GM21515 (cell line): ENCODE data around the gene WDR72.
"Not testable (repeated sequence)": the region's sequence is repeated elsewhere in the genome, so short reads cannot be mapped to it uniquely, and the experiment has no call there.

Experiments used
- ATAC-seq: cut with Tn5 transposase; IDR thresholded peaks from one replicate; pipeline ENCODE4 v1.9.1; 2021; ENCODE audit not compliant: unreplicated experiment

WDR72 gene

DNA sequence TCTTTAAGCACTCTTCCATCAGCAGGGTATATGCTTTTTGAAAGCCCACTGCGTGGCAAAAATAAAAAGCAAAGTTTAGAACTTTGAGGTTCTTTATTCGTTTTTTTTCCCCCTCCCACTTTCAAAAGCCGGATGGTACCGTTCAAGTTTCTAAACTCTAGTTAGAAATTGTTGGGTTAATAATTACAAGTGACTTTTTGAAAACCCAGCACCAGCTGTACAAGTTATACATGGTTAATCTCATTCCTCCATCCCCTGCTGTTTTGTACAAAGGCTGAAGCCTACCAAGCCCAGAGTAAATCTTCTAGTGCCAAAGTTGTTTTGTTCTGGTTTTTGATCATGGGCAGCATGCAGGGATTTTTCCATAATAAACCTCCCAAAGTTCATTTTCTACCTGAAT is 48.6 kb downstream of the WDR72 start:
- no peak for ATAC-seq

DNA sequence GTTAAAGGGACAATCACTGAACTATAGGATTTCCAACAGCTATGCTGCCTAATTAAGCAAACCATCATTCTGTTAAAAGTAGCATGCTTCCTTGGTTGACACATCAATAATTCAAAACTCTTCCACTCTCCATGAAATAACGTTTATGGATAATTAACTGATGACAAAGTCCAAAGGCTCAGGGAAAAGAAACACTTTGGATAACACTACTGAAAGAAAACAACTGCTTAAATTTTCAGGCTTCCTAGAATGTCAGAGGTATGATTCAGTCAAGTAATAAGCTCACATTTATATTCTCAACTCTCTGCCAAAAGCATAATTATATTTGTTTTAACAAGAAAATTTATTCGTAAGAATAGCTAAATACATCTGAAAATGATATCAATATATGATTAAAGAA is 49.6 kb downstream of the WDR72 start:
- no peak for ATAC-seq

- ATAC-seq, result no peak
These were observed 64.1 kb downstream of the WDR72 start for GRCh38 chr15:53695365-53695764.

GRCh38 chr15:53694476-53694874 is 65.0 kb downstream of the WDR72 start:
- no peak for ATAC-seq

GRCh38 chr15:53693729-53694475 is 65.6 kb downstream of the WDR72 start:
- no peak for ATAC-seq

DNA sequence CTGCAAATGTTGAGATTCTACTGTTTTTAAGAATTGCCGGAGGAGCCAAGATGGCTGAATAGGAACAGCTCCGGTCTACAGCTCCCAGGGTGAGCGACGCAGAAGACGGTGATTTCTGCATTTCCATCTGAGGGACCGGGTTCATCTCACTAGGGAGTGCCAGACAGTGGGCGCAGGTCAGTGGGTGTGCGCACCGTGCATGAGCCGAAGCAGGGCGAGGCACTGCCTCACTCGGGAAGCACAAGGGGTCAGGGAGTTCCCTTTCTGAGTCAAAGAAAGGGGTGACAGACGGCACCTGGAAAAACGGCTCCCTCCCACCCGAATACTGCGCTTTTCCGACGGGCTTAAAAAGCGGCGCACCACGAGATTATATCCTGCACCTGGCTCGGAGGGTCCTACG is 75.3 kb downstream of the WDR72 start:
- not testable (repeated sequence) for ATAC-seq

DNA sequence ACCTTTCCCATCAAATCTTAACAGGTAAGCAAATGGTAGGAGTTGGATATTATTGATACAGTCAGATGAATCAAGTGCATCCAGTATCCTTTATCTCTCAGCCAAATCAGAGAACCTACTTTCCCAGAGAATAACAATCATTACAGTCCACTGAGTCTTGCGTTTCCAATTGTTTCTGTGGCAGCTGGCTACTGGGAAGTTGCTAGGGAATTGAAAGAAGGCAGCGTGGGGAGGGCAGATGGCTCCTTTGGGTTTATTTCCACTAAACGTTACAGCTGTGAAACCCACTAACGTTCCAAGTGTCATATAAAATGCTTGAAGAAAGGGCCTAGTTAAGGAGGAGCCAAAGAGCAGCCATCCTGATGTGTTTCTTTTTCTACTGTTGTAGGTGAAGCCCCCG is 78.4 kb downstream of the WDR72 start:
- ATAC-seq, result no peak

GRCh38 chr15:53675832-53676231 is 83.6 kb downstream of the WDR72 start:
- ATAC-seq, result no peak

GRCh38 chr15:53671545-53671944 is 87.9 kb downstream of the WDR72 start:
- no peak for ATAC-seq

GRCh38 chr15:53670701-53671100 is 88.8 kb downstream of the WDR72 start:
- no peak for ATAC-seq

- ATAC-seq, result no peak
These were observed 93.5 kb downstream of the WDR72 start for GRCh38 chr15:53665930-53666329.

DNA sequence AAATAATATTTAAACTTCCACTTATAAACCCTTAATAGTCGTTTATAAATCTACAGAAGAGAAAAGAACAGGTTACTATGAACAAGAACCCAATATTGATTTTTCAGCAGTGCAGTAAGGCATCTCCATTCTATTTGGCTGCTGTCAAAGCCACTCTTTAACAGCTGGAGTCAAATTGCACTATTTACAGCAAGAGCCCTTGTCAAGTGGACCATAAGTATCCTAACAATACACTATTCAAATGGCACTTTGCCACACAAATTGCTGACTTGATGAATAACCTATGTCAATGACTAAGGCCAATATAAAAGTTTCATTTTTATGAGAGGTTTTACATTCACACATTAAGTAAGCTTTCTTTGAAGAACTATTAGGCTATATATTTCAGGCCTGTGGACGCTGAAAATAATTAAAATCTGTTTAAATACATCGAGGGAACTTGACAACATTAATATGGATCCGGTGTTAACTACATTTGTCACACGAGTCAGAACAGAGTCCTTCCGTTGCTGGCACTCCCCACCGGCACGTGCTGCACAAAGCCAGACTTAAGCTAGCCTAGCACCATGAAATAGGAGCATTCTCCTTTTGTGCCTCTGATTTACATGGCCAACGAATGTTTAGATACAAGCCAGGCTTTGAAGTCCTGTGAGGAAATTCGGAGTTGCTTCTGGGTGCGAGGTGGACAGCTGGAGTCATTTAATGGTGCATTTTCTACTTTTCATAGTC is 100.5 kb downstream of the WDR72 start:
- ATAC-seq, result no peak

- ATAC-seq, result no peak
These were observed 101.2 kb downstream of the WDR72 start for GRCh38 chr15:53658255-53658654.

DNA sequence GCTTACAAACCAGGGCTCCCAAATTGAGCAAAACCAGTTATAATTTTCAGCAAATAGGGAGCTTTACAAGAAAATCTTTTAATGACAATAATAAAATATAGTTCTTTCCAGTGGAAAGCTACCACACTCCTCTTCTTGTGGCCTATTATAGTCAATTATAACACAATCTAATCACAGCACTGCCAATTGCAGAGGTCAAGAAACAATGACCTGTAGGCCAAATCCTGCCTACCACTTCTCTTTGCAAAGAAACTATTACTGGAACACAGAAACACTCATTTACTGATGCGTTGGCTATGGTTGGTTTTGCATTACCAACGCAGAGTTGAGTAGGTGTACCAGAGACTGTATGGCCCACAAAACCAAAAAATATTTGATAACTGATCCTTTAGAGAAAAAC is 110.5 kb downstream of the WDR72 start:
- ATAC-seq, result no peak

- no peak for ATAC-seq
These were observed 114.8 kb downstream of the WDR72 start for GRCh38 chr15:53644660-53645059.

GRCh38 chr15:53634517-53635106 is 124.9 kb downstream of the WDR72 start:
- no peak for ATAC-seq

DNA sequence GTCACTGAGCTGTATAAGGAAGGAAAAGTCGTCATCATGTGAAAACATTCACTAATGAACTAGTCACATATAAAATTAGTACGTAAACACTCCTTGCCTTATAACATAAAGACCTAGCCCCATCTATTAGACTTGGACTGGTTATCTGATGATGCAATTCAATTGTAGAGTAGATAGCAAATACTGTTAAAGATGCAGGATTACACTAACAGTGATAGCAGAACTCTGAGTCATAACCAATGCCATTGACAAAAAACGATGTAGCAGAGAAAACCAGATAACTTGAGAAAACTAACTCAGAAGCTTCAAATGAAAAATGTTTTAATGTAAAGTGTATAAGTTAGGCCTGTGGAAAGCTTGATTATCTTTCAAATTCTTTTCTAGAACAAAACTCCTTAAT is 132.2 kb downstream of the WDR72 start:
- ATAC-seq, result no peak

GRCh38 chr15:53625962-53626845 is 133.3 kb downstream of the WDR72 start:
- no peak for ATAC-seq

DNA sequence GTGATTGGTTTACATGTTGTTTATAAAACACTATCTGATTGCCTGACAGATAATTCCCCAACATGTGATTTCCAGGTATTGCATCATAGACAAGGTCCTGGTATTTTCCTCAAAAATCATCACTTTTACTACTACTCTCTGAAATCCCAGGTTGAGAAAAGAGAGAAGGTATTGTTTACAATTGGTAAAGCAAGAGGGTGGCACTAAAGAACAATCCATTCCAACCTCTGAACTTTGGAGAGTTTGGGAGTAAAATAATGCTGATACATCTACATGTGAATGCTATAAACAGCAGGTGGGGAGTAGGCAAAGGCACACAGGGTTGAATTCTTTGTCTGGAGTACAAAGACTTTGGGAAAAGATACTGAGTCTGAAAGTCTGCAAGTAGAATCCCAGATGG is 134.2 kb downstream of the WDR72 start:
- ATAC-seq, result no peak

DNA sequence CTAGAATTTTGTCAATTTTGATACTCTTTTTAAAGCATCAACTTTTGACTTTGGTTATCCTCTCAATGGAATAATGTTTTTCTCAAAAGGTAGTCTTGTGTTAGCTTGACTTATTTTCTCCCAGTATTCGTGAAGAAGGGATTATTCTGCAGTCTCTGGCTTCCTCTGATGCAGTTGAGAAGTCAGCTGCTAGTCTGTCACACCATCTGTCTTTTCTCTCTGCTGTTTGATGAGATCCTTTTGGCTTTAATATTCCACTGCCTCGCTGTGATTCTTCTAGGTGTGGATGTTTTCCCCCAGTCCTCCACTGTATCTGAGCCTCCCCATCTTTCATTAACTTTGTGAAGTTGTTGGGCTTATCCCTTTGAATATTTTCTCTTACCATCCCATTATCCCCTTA is 141.0 kb downstream of the WDR72 start:
- ATAC-seq, result no peak
